GM18502 (cell line): ENCODE data around the gene SLC22A1.
A peak's percentile ranks its signal among the peaks of the same experiment; 100 is the strongest.
"Not testable (repeated sequence)": the region's sequence is repeated elsewhere in the genome, so short reads cannot be mapped to it uniquely, and the experiment has no call there.

Experiments used
- ATAC-seq: cut with Tn5 transposase; IDR thresholded peaks from one replicate; pipeline ENCODE4 v1.9.1; 2021; ENCODE audit warnings: mild to moderate bottlenecking; ENCODE audit not compliant: unreplicated experiment, poor library complexity

SLC22A1 gene

GRCh38 chr6:160163425-160163824 is 41.8 kb downstream of the SLC22A1 start:
- no peak for ATAC-seq

GRCh38 chr6:160163912-160164311 is 42.3 kb downstream of the SLC22A1 start:
- ATAC-seq = no peak

- not testable (repeated sequence) for ATAC-seq
Measured at GRCh38 chr6:160165928-160166327, 44.3 kb downstream of the SLC22A1 start.

DNA sequence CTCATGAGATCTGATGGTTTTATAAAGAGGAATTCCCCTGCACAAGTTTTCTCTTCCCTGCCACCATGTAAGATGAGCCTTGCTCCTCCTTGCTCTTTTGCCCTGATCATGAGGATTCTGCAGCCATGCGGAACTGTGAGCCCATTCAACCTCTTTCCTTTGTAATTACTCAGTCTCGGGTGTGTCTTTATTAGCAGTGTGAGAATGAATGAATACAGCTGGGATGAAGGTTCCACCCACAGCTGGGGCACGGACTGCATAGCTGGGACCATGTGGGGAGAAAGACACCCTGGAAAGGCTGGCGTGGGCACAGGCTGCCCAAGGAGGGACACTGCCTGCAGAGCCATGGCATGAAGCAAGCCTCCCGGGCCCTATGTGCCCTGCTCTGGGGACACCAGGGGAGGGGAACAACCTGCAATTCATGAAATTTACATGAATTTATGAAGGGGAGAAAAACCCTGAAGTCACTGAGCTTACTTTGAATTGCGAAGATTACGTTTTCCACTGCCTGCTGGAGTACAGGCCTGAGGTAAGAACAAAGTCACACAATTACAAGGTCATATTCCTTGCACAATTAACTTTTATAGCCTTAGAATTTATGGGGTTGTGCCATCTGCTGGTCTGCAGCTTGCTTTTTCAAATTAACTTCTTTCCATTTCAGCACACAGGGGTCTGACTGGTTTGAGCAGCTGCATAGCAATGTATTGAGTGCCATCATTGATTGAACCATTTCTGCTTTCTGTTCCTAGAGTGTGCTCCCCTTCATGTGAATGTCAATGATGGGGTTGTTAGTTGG is 46.2 kb downstream of the SLC22A1 start:
- no peak for ATAC-seq

DNA sequence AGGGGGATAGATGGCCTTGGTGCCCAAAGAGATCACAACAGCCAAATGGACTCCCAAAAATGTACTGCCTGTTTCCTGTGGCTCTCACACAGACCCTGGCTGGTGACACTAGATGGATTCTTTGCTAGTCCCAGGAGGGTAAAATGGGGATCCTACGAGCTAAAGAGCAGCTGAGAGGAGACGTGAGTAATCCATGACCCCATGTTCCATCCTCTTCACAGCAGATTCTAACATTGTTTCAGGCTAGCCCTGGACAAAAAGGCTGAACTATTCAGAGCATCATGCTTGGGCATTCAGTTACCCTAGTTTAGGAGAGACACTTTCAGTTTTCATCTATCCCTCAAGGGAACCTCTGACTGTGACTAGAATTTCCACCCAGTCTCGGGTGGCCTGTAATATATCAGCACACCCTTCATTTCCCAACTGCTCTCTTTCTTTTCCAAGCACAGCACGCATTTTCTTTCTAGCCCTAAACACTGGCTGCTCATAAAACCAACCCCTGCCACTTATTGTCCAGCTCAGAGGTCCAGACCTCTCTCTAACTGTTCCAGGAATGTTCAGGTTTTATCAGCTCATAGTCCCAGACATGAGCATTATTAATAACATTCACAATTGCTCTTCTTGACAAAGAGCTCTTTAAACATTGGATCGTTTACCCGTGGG is 48.5 kb downstream of the SLC22A1 start:
- no peak for ATAC-seq

DNA sequence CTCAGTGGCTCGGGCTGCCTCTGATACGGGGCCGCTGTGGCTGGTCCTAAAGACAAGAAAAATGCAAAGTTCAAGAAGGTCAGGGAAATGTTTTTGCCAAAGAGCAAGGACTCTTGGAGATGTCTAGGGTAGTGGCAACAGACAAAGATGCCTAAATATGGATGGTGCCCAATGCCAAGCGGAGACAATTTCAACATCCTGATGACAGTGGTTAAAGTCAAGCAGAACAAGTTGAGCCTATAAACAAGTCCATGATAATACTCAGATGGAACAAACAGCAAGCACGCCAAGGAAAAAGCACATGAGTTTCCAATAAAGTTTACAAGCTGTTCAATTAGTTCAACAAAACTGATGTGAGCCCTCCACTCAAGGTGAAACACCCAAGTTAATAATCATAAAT is 51.1 kb downstream of the SLC22A1 start:
- ATAC-seq = no peak

- ATAC-seq = no peak
Measured at GRCh38 chr6:160173806-160174527, 52.4 kb downstream of the SLC22A1 start.

DNA sequence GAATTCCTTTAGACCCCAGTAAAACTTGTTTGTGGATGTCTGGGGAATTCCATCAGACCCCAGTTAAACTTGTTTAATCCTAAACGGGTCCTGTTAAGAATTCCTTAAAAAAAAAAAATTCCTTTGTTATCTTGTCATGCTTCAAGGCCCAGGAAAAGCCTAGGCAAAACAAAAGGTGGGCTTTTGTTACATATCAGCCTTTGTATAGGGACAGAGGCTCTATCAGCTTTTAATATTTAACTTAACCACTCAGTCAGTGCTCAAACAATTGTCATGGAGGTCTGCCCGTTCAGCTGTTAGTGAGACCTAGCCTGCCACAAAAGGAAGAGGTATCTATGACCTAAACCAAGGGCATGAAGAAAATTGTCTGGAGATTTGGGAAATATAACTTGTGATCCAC is 53.1 kb downstream of the SLC22A1 start:
- no peak for ATAC-seq

DNA sequence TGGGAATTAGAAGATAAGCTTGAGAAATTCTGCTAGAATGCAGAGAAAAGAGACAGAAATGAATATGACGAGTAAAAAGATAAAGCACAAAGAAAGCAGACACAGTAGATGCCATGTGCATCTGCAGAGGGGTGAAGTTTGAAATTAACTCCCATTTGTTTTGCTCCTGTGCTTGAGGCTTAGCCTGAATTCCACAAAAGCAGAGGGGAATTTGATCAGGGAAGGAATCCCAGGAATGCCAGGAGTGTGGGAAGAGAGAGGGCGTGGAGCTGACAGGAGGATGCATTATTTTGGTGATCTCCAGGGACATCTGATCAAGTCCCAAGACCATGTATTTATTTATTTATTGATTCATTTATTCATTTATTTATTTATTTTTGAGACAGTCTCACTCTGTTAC is 55.6 kb downstream of the SLC22A1 start:
- ATAC-seq = no peak

GRCh38 chr6:160178271-160178670 is 56.7 kb downstream of the SLC22A1 start:
- no peak for ATAC-seq

GRCh38 chr6:160180706-160181105 is 59.1 kb downstream of the SLC22A1 start:
- ATAC-seq = no peak

GRCh38 chr6:160188773-160189172 is 67.2 kb downstream of the SLC22A1 start:
- ATAC-seq = no peak

- ATAC-seq = no peak
Measured at GRCh38 chr6:160190081-160190480, 68.5 kb downstream of the SLC22A1 start.

DNA sequence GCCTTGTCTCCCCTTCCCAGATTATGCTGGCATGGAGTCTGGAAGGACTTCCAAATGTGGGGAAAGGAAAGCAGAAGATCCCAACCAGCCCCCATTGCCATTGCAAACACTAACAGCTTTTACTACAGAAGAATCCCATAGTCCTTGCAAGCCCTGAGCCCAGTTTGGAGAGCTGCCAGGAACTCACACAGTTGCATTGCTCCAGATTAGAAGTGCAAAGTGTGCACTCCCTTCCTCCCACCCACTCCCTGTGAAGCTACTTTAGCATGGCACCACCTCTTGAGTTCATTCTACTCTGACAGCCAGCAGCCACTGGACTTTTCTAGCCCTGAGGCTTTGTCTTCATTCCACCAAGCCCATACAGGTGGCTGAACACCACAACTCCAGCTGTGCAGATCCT is 69.4 kb downstream of the SLC22A1 start:
- no peak for ATAC-seq

DNA sequence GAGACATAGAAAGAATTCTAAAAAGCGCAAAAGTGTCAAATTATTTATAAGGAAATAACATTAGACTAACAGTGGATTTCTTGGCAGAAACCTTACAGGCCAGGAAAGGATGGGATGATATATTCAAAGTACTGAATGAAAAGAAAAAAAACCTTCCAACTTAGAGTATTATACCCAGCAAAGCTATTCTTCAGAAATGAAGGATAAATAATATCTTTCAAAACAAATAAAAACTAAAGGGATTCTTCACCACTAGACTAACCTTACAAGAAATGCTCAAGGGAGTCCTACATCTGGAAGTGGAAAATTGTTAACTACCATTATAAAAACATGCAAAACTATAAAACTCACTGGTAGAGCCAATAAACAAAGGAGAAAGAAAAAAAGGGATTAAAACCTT is 71.2 kb downstream of the SLC22A1 start:
- no peak for ATAC-seq

GRCh38 chr6:160194808-160195207 is 73.2 kb downstream of the SLC22A1 start:
- no peak for ATAC-seq

GRCh38 chr6:160197662-160198061 is 76.0 kb downstream of the SLC22A1 start:
- no peak for ATAC-seq

- peak; percentile 64 for ATAC-seq
Measured at GRCh38 chr6:160198606-160199211, 77.1 kb downstream of the SLC22A1 start.

- ATAC-seq = no peak
Measured at GRCh38 chr6:160201061-160201460, 79.4 kb downstream of the SLC22A1 start.

DNA sequence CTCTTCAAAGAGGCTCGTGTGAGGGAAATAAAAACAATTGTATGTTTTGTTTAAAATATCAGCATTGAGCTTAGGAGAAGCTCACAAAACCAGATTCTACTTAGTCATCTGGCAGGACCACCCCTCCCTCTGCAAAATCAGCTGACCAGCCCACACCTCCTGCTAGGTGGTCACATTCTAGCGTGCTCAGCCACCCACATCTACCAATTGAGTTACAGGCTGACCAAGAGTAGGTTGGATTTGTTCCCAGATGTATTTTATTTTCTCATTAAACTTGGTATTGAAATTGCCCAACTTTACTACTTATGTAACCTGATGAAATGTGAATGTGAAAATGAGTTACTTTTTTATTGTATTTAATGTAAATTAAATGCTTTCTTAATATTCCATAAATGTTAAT is 80.8 kb downstream of the SLC22A1 start:
- no peak for ATAC-seq

- no peak for ATAC-seq
Measured at GRCh38 chr6:160203076-160203475, 81.5 kb downstream of the SLC22A1 start.
